A172 (cell line): ENCODE data around the gene ADGRB3. TPM values are rescaled to one million over a fixed set of nuclear protein-coding genes. Genes with fewer than 3 reads are reported as not detected.

Source experiments
- DNase-seq: peaks from one replicate; pipeline ENCODE4 v3.0.0-alpha.2; 2015; ENCODE audit warnings: low spot score
- total RNA-seq: library from RNA; depleted of rRNA; stranded (reverse); fragments of >200 nt; shearing (Covaris generic); gene quantifications from 2 replicates; pipeline ENCODE4 v1.2.3, GENCODE V29; 2014

Gene ADGRB3
- total RNA-seq, 1 experiment from 2014 or later, result not detected

DNA sequence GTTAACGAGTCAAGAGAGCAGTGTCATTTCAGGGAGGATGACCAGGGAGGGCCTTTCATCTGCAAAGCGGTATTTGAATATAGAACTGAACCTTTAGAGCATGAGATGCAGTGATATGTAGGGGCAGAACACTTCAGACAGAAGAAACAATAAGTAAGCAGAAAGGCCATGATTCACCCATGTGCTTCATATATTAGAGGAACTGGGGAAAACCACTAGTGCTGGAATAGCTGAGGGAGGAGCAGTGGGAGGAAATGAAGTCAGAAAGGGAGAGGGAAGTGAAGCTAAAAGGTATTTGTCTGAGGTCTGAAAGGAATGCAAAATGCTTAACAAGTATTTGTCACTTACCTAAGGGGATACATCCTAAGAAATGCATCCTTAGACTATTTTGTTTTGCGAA, 391.2 kb downstream of the ADGRB3 start:
- DNase-seq, result peak; percentile 44

DNA sequence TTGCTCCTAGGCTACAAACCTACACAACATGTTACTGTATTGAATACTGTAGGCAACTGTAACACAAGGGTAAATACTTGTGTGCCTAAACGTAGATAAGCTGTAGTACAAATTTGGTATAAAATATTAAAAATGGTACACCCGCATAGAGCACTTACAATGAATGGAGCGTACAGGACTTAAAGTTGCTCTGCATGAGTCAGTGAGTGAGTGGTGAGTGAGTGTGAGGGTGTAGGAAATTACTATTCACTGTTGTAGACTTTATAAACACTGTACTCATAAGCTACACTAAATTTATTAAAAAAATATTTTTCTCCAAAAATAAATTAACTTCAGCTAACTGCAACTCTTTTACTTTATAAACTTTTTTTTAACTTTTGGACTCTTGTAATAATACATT, 391.6 kb downstream of the ADGRB3 start:
- DNase-seq, result no peak

DNA sequence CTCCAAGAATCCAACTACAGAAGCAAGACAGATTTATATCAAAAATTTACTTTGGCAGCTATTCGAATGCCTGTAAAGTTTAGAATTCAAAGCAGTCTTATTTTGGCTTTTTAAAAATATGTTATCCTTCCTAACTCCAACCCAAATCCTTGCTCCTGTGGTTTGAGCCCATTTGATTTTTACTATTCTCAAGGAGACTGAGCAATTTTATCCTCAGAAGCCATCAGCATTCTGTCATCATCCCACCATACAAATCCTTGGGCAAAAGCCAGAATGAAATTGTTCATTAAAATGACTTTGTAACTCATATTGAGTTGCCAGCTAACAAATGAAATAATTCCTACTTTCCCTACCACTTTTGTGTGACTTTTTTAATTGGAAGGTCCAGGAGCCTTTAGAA, 392.8 kb downstream of the ADGRB3 start:
- DNase-seq, result no peak

- DNase-seq, result no peak
Measured at GRCh38 chr6:69038841-69039240, 403.8 kb downstream of the ADGRB3 start.

- no peak for DNase-seq
Measured at GRCh38 chr6:69042297-69042696, 407.2 kb downstream of the ADGRB3 start.

GRCh38 chr6:69044534-69044933, 409.5 kb downstream of the ADGRB3 start:
- DNase-seq, result no peak

DNA sequence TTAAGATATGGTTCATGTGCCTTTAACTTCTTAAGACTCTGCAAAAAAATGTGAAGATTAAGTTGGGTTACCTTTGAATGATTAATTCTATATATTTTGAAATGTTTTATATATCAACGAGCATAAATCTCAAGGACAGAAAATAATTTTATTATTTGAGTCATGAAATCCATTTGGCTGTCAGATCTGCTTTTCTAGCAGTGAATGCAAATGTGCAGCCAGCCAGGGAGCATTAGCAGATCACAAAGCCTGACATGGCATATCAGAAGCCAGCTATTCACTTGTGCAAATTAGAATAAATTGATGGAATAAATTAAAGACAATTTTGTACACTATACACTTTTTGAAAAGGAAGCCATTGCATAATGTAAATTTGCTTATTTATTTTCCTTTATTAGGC, 424.3 kb downstream of the ADGRB3 start:
- DNase-seq, result no peak

DNA sequence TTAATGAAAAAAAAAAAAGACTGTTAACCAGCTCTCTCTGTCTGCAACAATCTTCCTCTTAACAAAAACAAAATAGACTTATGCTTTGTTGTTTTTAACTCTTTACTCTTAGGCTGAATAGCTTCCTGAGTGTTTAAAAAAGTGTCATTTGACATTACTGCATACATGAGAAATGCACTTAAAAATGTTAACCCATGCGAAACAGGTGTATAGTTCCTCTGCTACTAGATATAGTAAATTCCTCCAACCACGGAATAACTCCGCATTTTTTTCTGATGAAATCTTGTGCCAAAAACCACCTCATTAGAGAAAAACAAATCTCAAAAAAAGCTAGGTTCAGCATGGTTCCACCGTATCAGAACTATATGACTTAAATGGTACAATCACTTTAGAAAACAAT, 426.0 kb downstream of the ADGRB3 start:
- DNase-seq, result no peak

DNA sequence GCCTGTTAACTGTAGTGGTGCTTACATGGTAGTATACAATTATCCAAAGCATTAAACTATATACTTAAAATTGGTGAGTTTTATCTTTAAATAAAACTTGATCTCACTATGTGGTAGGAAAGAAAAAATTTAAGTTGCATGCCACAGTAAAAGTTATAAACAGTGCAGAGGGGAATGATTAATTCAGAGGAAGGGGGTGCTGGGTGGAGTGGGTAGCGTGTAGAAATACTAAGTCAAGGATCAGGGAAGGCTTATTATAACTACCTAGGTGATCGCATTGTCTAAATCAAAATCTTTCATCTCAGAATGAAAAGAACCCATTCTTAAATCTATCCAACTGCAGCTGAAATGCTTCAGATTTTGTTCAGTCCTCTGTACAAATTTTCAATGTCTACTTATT, 428.3 kb downstream of the ADGRB3 start:
- no peak for DNase-seq

GRCh38 chr6:69064226-69064625, 429.1 kb downstream of the ADGRB3 start:
- DNase-seq, result no peak

- no peak for DNase-seq
Measured at GRCh38 chr6:69069881-69070280, 434.8 kb downstream of the ADGRB3 start.

GRCh38 chr6:69072796-69073195, 437.7 kb downstream of the ADGRB3 start:
- no peak for DNase-seq

GRCh38 chr6:69084746-69085335, 449.8 kb downstream of the ADGRB3 start:
- DNase-seq, result no peak

GRCh38 chr6:69086689-69087088, 451.6 kb downstream of the ADGRB3 start:
- DNase-seq, result no peak

GRCh38 chr6:69089539-69089938, 454.5 kb downstream of the ADGRB3 start:
- no peak for DNase-seq

DNA sequence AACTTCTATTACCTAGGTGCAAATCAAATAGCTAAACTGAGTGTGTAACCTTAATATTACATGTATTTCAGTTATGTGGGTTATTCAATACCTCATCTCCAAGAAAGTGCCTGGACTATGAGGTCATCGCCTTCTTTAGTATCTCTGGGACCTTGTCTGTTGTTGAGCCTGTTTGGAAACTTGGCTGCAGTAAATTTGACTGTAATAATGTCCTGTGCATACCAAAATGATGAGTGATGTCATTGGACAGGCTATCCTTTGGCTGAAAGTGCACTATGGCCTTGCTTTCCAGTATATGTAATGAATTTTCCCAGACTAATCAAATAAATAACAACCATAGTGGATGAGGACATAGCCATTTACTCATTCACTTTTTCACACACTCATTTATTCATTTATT, 455.1 kb downstream of the ADGRB3 start:
- peak; percentile 2 for DNase-seq

- no peak for DNase-seq
Measured at GRCh38 chr6:69096681-69097080, 461.6 kb downstream of the ADGRB3 start.

GRCh38 chr6:69097948-69098347, 462.9 kb downstream of the ADGRB3 start:
- DNase-seq, result no peak

DNA sequence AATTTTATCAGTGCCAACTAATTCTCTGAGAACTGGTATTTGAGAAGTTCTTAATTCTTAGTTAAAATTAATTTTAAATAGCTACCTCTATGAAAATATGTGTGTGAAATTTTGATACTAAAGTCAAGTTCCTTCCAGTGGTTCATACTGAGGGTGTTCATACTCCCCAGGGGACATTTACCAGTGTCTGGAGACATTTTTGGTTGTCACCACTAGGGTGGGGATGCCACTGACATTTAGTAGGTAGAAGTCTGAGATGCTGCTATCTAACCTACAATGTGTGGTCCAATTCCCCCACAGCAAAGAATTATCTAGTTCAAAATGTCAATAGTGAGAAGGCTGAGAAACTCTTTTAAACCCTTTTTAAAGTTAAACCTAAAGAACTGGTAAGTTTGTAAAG, 463.8 kb downstream of the ADGRB3 start:
- no peak for DNase-seq

GRCh38 chr6:69100772-69101171, 465.7 kb downstream of the ADGRB3 start:
- no peak for DNase-seq

GRCh38 chr6:69102416-69102815, 467.3 kb downstream of the ADGRB3 start:
- no peak for DNase-seq

GRCh38 chr6:69105288-69105687, 470.2 kb downstream of the ADGRB3 start:
- DNase-seq, result no peak

DNA sequence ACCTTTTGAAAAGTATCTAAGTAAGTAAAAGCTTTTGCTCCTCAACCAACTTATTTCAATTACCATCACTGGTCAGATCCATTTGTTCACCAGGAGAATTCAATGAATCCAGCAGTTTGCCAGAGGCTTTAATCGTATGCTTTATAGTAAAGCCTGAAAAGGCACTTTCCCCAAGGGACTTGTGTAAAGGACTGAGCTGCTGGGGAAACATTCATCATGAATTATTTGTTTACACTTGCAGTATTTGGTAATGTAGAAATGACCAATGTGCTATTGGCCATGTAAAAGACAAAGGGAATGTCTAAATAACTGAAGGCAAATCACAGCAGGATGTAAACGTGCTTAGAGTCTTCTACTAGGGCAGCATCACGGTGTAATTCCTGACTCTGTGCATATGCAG, 471.4 kb downstream of the ADGRB3 start:
- no peak for DNase-seq

DNA sequence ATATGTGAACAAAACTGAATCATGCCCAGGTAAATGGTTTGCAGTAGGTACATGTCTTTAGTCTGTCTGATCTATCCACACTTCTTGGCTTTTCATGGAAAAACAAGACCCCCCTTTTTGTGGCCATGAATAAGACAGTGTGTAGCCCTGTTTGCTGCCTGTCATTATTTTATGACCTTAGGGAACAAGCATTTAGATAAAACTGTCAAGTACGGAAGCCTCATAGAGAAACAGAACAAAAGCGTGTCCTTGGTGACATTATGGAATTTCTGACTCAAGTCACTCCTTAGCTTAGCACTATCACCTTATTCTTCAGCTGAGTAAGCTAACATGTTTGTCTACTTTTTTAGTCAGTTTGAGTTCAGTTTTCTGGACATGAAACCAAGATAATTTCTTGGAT, 476.2 kb downstream of the ADGRB3 start:
- DNase-seq, result no peak

DNA sequence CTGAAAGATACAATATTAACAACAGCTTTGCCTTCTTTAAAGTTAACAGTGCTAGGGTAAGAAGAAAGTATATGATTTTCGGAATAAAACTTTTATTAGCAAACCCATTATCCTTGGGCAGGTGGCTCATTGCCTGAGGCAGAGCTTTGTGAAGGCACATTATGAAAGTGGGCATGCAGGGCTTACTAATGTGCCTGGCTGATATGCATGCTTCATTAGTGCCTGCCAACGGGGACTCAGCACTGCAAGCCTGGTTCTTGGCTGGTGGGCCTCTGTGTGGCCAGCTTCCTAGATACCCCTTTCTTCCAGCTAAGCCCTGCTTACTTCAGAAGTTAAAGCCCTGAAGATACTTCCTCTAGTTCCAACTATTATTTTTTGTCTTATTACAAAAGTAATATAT, 481.6 kb downstream of the ADGRB3 start:
- no peak for DNase-seq
